HUES64 (cell line): ENCODE results near the gene RPL13.
A peak's percentile ranks its signal among the peaks of the same experiment; 100 is the strongest.

ENCODE experiments used
- H3K27ac ChIP-seq: 2 replicates; pipeline ENCODE4 v1.7.0; 2013; ENCODE audit warnings: low read depth, low read length, inconsistent platforms
- H3K27me3 ChIP-seq: 2 replicates; pipeline ENCODE4 v1.6.1; 2013; ENCODE audit warnings: mild to moderate bottlenecking, low read length; ENCODE audit not compliant: insufficient read depth
- H3K36me3 ChIP-seq: 2 replicates; pipeline ENCODE4 v1.6.1; 2013; ENCODE audit warnings: mild to moderate bottlenecking, low read length; ENCODE audit not compliant: insufficient read depth
- H3K4me1 ChIP-seq: 2 replicates; pipeline ENCODE4 v1.6.1; 2013; ENCODE audit warnings: mild to moderate bottlenecking, low read length, moderate library complexity; ENCODE audit not compliant: insufficient read depth
- H3K4me3 ChIP-seq: 2 replicates; pipeline ENCODE4 v1.5.1; 2013; ENCODE audit warnings: mild to moderate bottlenecking, low read length, moderate library complexity
- H3K9ac ChIP-seq: 2 replicates; pipeline ENCODE4 v1.6.1; 2013; ENCODE audit warnings: mild to moderate bottlenecking, low read depth, low read length
- H3K9me3 ChIP-seq: 2 replicates; pipeline ENCODE4 v1.6.1; 2013; ENCODE audit warnings: low read depth, low read length; ENCODE audit not compliant: insufficient read depth
- WGBS: fragments of 150-250, 120-280 bp; methylation state at CpG from one replicate; pipeline ENCODE4 v1.1.7; 2013; ENCODE audit warnings: missing lambda C conversion rate; 5-methylcytosine and 5-hydroxymethylcytosine counted together

The RPL13 gene

GRCh38 chr16:89595330-89596060, 35.0 kb downstream of the RPL13 start:
- no peak overlapping the region for H3K9ac ChIP-seq
- H3K36me3 ChIP-seq: peaks cover 4% of the 10 kb centered on the region; the same call in 1 of the 2 replicates
- H3K4me1 ChIP-seq: no peaks in the 10 kb centered on the region
- no peak overlapping the region for H3K4me3 ChIP-seq
- H3K9me3 ChIP-seq: no peaks in the 10 kb centered on the region
- no peaks in the 10 kb centered on the region for H3K27me3 ChIP-seq
- no peak overlapping the region for H3K27ac ChIP-seq
- WGBS: 95% methylated on average over 47 of the region's 47 CpGs

- WGBS: 90% methylated on average over 25 of the region's 25 CpGs
These were observed 35.7 kb downstream of the RPL13 start for GRCh38 chr16:89596061-89596689.

GRCh38 chr16:89596957-89597649, 36.6 kb downstream of the RPL13 start:
- H3K27me3 ChIP-seq: no peaks in the 10 kb centered on the region
- 95% methylated on average over 19 of the region's 19 CpGs for WGBS
- no peak overlapping the region for H3K4me3 ChIP-seq
- H3K9ac ChIP-seq: no peak overlapping the region
- H3K27ac ChIP-seq: no peak overlapping the region
- H3K9me3 ChIP-seq: no peaks in the 10 kb centered on the region
- H3K36me3 ChIP-seq: peaks cover 4% of the 10 kb centered on the region; the same call in 1 of the 2 replicates
- H3K4me1 ChIP-seq: peaks cover 2% of the 10 kb centered on the region; the same call in 1 of the 2 replicates

More at GRCh38 chr16:89596061-89596689, 35.7 kb downstream of the RPL13 start:
- no peak overlapping the region for H3K9ac ChIP-seq
- no peaks in the 10 kb centered on the region for H3K27me3 ChIP-seq
- no peaks in the 10 kb centered on the region for H3K9me3 ChIP-seq
- no peak overlapping the region for H3K27ac ChIP-seq
- no peak overlapping the region for H3K4me3 ChIP-seq
- H3K36me3 ChIP-seq: peaks cover 4% of the 10 kb centered on the region; the same call in 1 of the 2 replicates
- no peaks in the 10 kb centered on the region for H3K4me1 ChIP-seq

- Histone ChIP-seq H3K27me3 (no peaks in the 10 kb centered on the region), H3K27ac (no peak overlapping the region), H3K9ac (no peak overlapping the region), H3K9me3 (no peaks in the 10 kb centered on the region), H3K4me3 (no peak overlapping the region), H3K36me3 (peaks cover 4% of the 10 kb centered on the region; the same call in 1 of the 2 replicates), H3K4me1 (peaks cover 8% of the 10 kb centered on the region; the same call in 1 of the 2 replicates)
- 94% methylated on average over 5 of the region's 14 CpGs for WGBS
These were observed 37.7 kb downstream of the RPL13 start for GRCh38 chr16:89598199-89598598.

GRCh38 chr16:89599451-89599858, 39.0 kb downstream of the RPL13 start:
- 29% methylated on average over 8 of the region's 8 CpGs for WGBS
- no peak overlapping the region for H3K27ac ChIP-seq

GRCh38 chr16:89599902-89600301, 39.4 kb downstream of the RPL13 start:
- Histone ChIP-seq H3K27ac (no peak overlapping the region), H3K27me3 (no peaks in the 10 kb centered on the region), H3K9ac (no peak overlapping the region), H3K9me3 (no peaks in the 10 kb centered on the region), H3K4me3 (no peak overlapping the region), H3K36me3 (no peaks in the 10 kb centered on the region), H3K4me1 (peaks cover 8% of the 10 kb centered on the region; the same call in 1 of the 2 replicates)
- WGBS: 90% methylated on average over 10 of the region's 10 CpGs

More at GRCh38 chr16:89599451-89599858, 39.0 kb downstream of the RPL13 start:
- Histone ChIP-seq H3K9ac (no peak overlapping the region), H3K36me3 (no peaks in the 10 kb centered on the region), H3K9me3 (no peaks in the 10 kb centered on the region), H3K4me3 (no peak overlapping the region), H3K4me1 (peaks cover 8% of the 10 kb centered on the region; the same call in 1 of the 2 replicates), H3K27me3 (no peaks in the 10 kb centered on the region)

- no peaks in the 10 kb centered on the region for H3K9me3 ChIP-seq
- no peak overlapping the region for H3K9ac ChIP-seq
- H3K27ac ChIP-seq: no peak overlapping the region
- 90% methylated on average over 12 of the region's 12 CpGs for WGBS
- H3K27me3 ChIP-seq: no peaks in the 10 kb centered on the region
- no peak overlapping the region for H3K4me3 ChIP-seq
- no peaks in the 10 kb centered on the region for H3K36me3 ChIP-seq
- peaks cover 8% of the 10 kb centered on the region; the same call in 1 of the 2 replicates for H3K4me1 ChIP-seq
These were observed 39.9 kb downstream of the RPL13 start for GRCh38 chr16:89600427-89600826.

- Histone ChIP-seq H3K4me3 (no peak overlapping the region), H3K9ac (no peak overlapping the region), H3K27ac (no peak overlapping the region), H3K9me3 (no peaks in the 10 kb centered on the region), H3K36me3 (no peaks in the 10 kb centered on the region), H3K4me1 (peaks cover 8% of the 10 kb centered on the region; the same call in 1 of the 2 replicates), H3K27me3 (no peaks in the 10 kb centered on the region)
- WGBS: 93% methylated on average over 8 of the region's 8 CpGs
These were observed 40.5 kb downstream of the RPL13 start for GRCh38 chr16:89600956-89601355.

- no peak overlapping the region for H3K27ac ChIP-seq
- H3K9me3 ChIP-seq: no peaks in the 10 kb centered on the region
- peaks cover 8% of the 10 kb centered on the region; the same call in 1 of the 2 replicates for H3K4me1 ChIP-seq
- no peak overlapping the region for H3K9ac ChIP-seq
- 65% methylated on average over 22 of the region's 22 CpGs for WGBS
- H3K4me3 ChIP-seq: no peak overlapping the region
- no peaks in the 10 kb centered on the region for H3K27me3 ChIP-seq
- H3K36me3 ChIP-seq: no peaks in the 10 kb centered on the region
These were observed 41.4 kb downstream of the RPL13 start for GRCh38 chr16:89601906-89602272.

GRCh38 chr16:89602273-89602951, 41.9 kb downstream of the RPL13 start:
- Histone ChIP-seq H3K27ac (no peak overlapping the region), H3K9ac (no peak overlapping the region), H3K27me3 (no peaks in the 10 kb centered on the region), H3K4me1 (peaks cover 8% of the 10 kb centered on the region; the same call in 1 of the 2 replicates), H3K9me3 (no peaks in the 10 kb centered on the region), H3K36me3 (no peaks in the 10 kb centered on the region), H3K4me3 (peak overlapping the region; percentile 14; the same call in 1 of the 2 replicates)
- WGBS: 21% methylated on average over 22 of the region's 22 CpGs
